Neuronal stem cell (in vitro differentiated cells): Measurements from ENCODE around the gene ATP6V1G2.
"Not testable (repeated sequence)": the region's sequence is repeated elsewhere in the genome, so short reads cannot be mapped to it uniquely, and the experiment has no call there.

Experiments
- DNase-seq: peaks from one replicate; pipeline ENCODE4 v3.0.0-alpha.2; 2013; ENCODE audit warnings: low spot score
- H2AFZ ChIP-seq: one replicate; pipeline ENCODE4 v1.6.1; 2013; ENCODE audit warnings: mild to moderate bottlenecking, low read length, inconsistent platforms
- H2AK5ac ChIP-seq: 2 replicates; pipeline ENCODE4 v1.6.1; 2013; ENCODE audit warnings: low read depth, mild to moderate bottlenecking, inconsistent platforms, low read length, moderate library complexity, mixed read lengths
- H2BK120ac ChIP-seq: 2 replicates; pipeline ENCODE4 v1.6.1; 2013; ENCODE audit warnings: low read depth, mild to moderate bottlenecking, inconsistent platforms, low read length, moderate library complexity, mixed read lengths
- H2BK12ac ChIP-seq: one replicate; pipeline ENCODE4 v1.6.1; 2013; ENCODE audit warnings: low read length, inconsistent platforms
- H2BK15ac ChIP-seq: 2 replicates; pipeline ENCODE4 v1.6.1; 2013; ENCODE audit warnings: mild to moderate bottlenecking, low read length, inconsistent platforms, mixed read lengths
- H2BK5ac ChIP-seq: one replicate; pipeline ENCODE4 v1.6.1; 2013; ENCODE audit warnings: inconsistent platforms, mild to moderate bottlenecking, low read length, moderate library complexity
- H3K14ac ChIP-seq: one replicate; pipeline ENCODE4 v1.6.1; 2013; ENCODE audit warnings: low read length, inconsistent platforms
- H3K18ac ChIP-seq: 2 replicates; pipeline ENCODE4 v1.6.1; 2013; ENCODE audit warnings: low read length, inconsistent platforms
- H3K23ac ChIP-seq: 2 replicates; pipeline ENCODE4 v1.6.1; 2013; ENCODE audit warnings: low read depth, mild to moderate bottlenecking, mixed read lengths, low read length, inconsistent platforms; ENCODE audit not compliant: poor library complexity
- H3K27ac ChIP-seq: replicated peaks from 3 replicates; pipeline ENCODE4 v1.5.1; 2013; ENCODE audit warnings: low read length, inconsistent platforms
- H3K27me3 ChIP-seq, 3 experiments: 2 replicates each; pipeline ENCODE4 v1.6.1; 2013; ENCODE audit warnings: low read length in 3 of 3, mild to moderate bottlenecking in 2 of 3, inconsistent platforms in 1 of 3, low read depth in 1 of 3, mixed read lengths in 1 of 3, moderate library complexity in 1 of 3; ENCODE audit not compliant: control insufficient read depth in 3 of 3, insufficient read depth in 3 of 3
- H3K36me3 ChIP-seq, 2 donors: replicated peaks in 1 of 2; 2 replicates each; pipeline ENCODE4 v1.6.1; 2013; ENCODE audit warnings: low read length in 2 of 2; ENCODE audit not compliant: control insufficient read depth in 2 of 2, insufficient read depth in 2 of 2
- H3K4ac ChIP-seq: 2 replicates; pipeline ENCODE4 v1.6.1; 2013; ENCODE audit warnings: inconsistent platforms, mild to moderate bottlenecking, low read length, moderate library complexity
- H3K4me1 ChIP-seq, 2 donors: 1 replicate in 1 of 2; 2 replicates in 1 of 2; pipeline ENCODE4 v1.6.1; 2013; ENCODE audit warnings: low read length in 2 of 2, low read depth in 1 of 2; ENCODE audit not compliant: control insufficient read depth in 2 of 2, insufficient read depth in 1 of 2
- H3K4me2 ChIP-seq: one replicate; pipeline ENCODE4 v1.6.1; 2013; ENCODE audit warnings: mild to moderate bottlenecking, low read length, inconsistent platforms; ENCODE audit not compliant: insufficient read depth, poor library complexity, severe bottlenecking
- H3K4me3 ChIP-seq, 2 donors: 2 replicates each; pipeline ENCODE4 v1.5.1; 2013; ENCODE audit warnings: low read length in 2 of 2, mild to moderate bottlenecking in 2 of 2, inconsistent platforms in 1 of 2, moderate library complexity in 1 of 2
- H3K79me1 ChIP-seq: one replicate; pipeline ENCODE4 v1.6.1; 2013; ENCODE audit warnings: low read depth, mild to moderate bottlenecking, inconsistent platforms, low read length, moderate library complexity
- H3K9ac ChIP-seq: one replicate; pipeline ENCODE4 v1.6.1; 2013; ENCODE audit warnings: mild to moderate bottlenecking, low read depth, low read length, inconsistent platforms; ENCODE audit not compliant: poor library complexity
- H3K9me3 ChIP-seq, 2 donors: replicated peaks in 1 of 2; 2 replicates each; pipeline versions ENCODE3 to v1.6.1; 2013; ENCODE audit warnings: low read length in 2 of 2, mild to moderate bottlenecking in 2 of 2, inconsistent platforms in 1 of 2, low read depth in 1 of 2, mixed read lengths in 1 of 2, moderate library complexity in 1 of 2; ENCODE audit not compliant: control insufficient read depth in 2 of 2, insufficient read depth in 1 of 2
- H4K8ac ChIP-seq: one replicate; pipeline ENCODE4 v1.6.1; 2013; ENCODE audit warnings: low read depth, mild to moderate bottlenecking, inconsistent platforms, low read length, moderate library complexity
- H4K91ac ChIP-seq: one replicate; pipeline ENCODE4 v1.6.1; 2013; ENCODE audit warnings: low read length, low read depth, mild to moderate bottlenecking, inconsistent platforms; ENCODE audit not compliant: poor library complexity
- WGBS, 2 donors: extraction: QIAGEN DNeasy Blood & Tissue Kit; methylation state at CpG; one replicate each; pipeline ENCODE4 v1.1.7; 2013; ENCODE audit warnings: missing lambda C conversion rate in 2 of 2, mixed read lengths in 1 of 2; ENCODE audit not compliant: insufficient read length in 2 of 2, insufficient replicate concordance in 1 of 2; ENCODE audit errors: extremely low coverage in 2 of 2; 5-methylcytosine and 5-hydroxymethylcytosine counted together

Gene ATP6V1G2

GRCh38 chr6:31513456-31514165, 32.8 kb downstream of the ATP6V1G2 start:
- no peak overlapping the region for H3K4me2 ChIP-seq
- no peaks in the 10 kb centered on the region for H3K4me1 ChIP-seq
- H3K23ac ChIP-seq, result no peak overlapping the region
- DNase-seq, result no peak
- no peak overlapping the region for H4K91ac ChIP-seq
- no peak overlapping the region for H2BK5ac ChIP-seq
- H3K27ac ChIP-seq, result no peak overlapping the region
- peak overlapping the region; percentile 81 for H3K18ac ChIP-seq
- no peak overlapping the region for H4K8ac ChIP-seq
- no peak overlapping the region for H3K4me3 ChIP-seq
- no peak overlapping the region for H2BK12ac ChIP-seq
- H2BK120ac ChIP-seq, result no peak overlapping the region
- H2AFZ ChIP-seq, result no peak overlapping the region
- H3K36me3 ChIP-seq, result peaks cover 0 to 3% of the 10 kb centered on the region in 2 donors
- H3K14ac ChIP-seq, result no peak overlapping the region
- H3K9ac ChIP-seq, result no peak overlapping the region
- peaks cover 0 to 27% (median 0%) of the 10 kb centered on the region in 3 experiments for H3K27me3 ChIP-seq
- H2AK5ac ChIP-seq, result no peak overlapping the region
- peaks cover 0 to 4% of the 10 kb centered on the region in 2 donors for H3K9me3 ChIP-seq
- peaks cover 2% of the 10 kb centered on the region for H3K79me1 ChIP-seq
- no peak overlapping the region for H3K4ac ChIP-seq
- no peak overlapping the region for H2BK15ac ChIP-seq
- WGBS, 2 donors, result no CpG with 5 or more reads among the region's 5 CpGs

- no peaks in the 10 kb centered on the region for H3K4me1 ChIP-seq
Observed at GRCh38 chr6:31510007-31510406, 36.4 kb downstream of the ATP6V1G2 start.

GRCh38 chr6:31509036-31509435, 37.4 kb downstream of the ATP6V1G2 start:
- not testable (repeated sequence) for H3K18ac ChIP-seq, H3K23ac ChIP-seq, H3K4me1 ChIP-seq, H3K9me3 ChIP-seq, H2BK15ac ChIP-seq, H3K79me1 ChIP-seq, H4K91ac ChIP-seq, H2AFZ ChIP-seq, H3K4me2 ChIP-seq, H2BK120ac ChIP-seq, H2AK5ac ChIP-seq, H3K36me3 ChIP-seq, DNase-seq, H3K27ac ChIP-seq, H2BK5ac ChIP-seq, H2BK12ac ChIP-seq, H4K8ac ChIP-seq, H3K4ac ChIP-seq, H3K4me3 ChIP-seq
- Histone ChIP-seq H3K27me3 (peaks cover 0 to 43% (median 0%) of the 10 kb centered on the region in 3 experiments), H3K14ac (peak overlapping the region; percentile 47), H3K9ac (peak overlapping the region; percentile 12)
- no CpG with 5 or more reads among the region's 2 CpGs for WGBS, 2 donors

More at GRCh38 chr6:31510007-31510406, 36.4 kb downstream of the ATP6V1G2 start:
- Histone ChIP-seq H3K27ac (no peak overlapping the region), H4K8ac (no peak overlapping the region), H3K23ac (no peak overlapping the region), H2AFZ (no peak overlapping the region), H3K9me3 (peaks cover 0 to 4% of the 10 kb centered on the region in 2 donors), H3K14ac (no peak overlapping the region), H3K18ac (no peak overlapping the region), H3K36me3 (peaks cover 0 to 3% of the 10 kb centered on the region in 2 donors), H2BK15ac (no peak overlapping the region), H4K91ac (no peak overlapping the region), H2BK5ac (no peak overlapping the region), H3K4ac (no peak overlapping the region), H2AK5ac (no peak overlapping the region), H3K4me2 (no peak overlapping the region), H3K27me3 (peaks cover 0 to 40% (median 0%) of the 10 kb centered on the region in 3 experiments), H3K4me3 (no peak overlapping the region), H2BK120ac (no peak overlapping the region), H3K9ac (no peak overlapping the region), H2BK12ac (no peak overlapping the region), H3K79me1 (peaks cover 2% of the 10 kb centered on the region)
- no peak for DNase-seq
- WGBS, 2 donors, result no CpG with 5 or more reads among the region's 4 CpGs

- peaks cover 0 to 5% of the 10 kb centered on the region in 2 donors for H3K4me1 ChIP-seq
- H3K23ac ChIP-seq, result no peak overlapping the region
- no peak overlapping the region for H3K4me3 ChIP-seq
- H3K27me3 ChIP-seq, result peaks cover 0 to 59% (median 13%) of the 10 kb centered on the region in 3 experiments
- H3K27ac ChIP-seq, result no peak overlapping the region
- no peak overlapping the region for H3K9ac ChIP-seq
- no peak overlapping the region for H2AFZ ChIP-seq
- no peak overlapping the region for H2BK15ac ChIP-seq
- H3K36me3 ChIP-seq, result no peaks in the 10 kb centered on the region
- peaks cover 2% of the 10 kb centered on the region for H3K79me1 ChIP-seq
- no peak overlapping the region for H2BK5ac ChIP-seq
- no peak overlapping the region for H2BK120ac ChIP-seq
- no peak overlapping the region for H2AK5ac ChIP-seq
- H4K91ac ChIP-seq, result no peak overlapping the region
- no peak overlapping the region for H3K4ac ChIP-seq
- H2BK12ac ChIP-seq, result no peak overlapping the region
- no peak overlapping the region for H3K18ac ChIP-seq
- H3K4me2 ChIP-seq, result no peak overlapping the region
- H4K8ac ChIP-seq, result no peak overlapping the region
- no peak for DNase-seq
- no peak overlapping the region for H3K14ac ChIP-seq
- H3K9me3 ChIP-seq, result no peaks in the 10 kb centered on the region
Observed at GRCh38 chr6:31502586-31502985, 43.8 kb downstream of the ATP6V1G2 start.
